Vagina (tissue), 2 donors: ENCODE measurements around the gene SLC5A10. TPM values are rescaled to one million over a fixed set of nuclear protein-coding genes. Genes with fewer than 3 reads are reported as not detected.

ENCODE experiments used
- DNase-seq, 2 donors: peaks; one replicate each; pipeline ENCODE4 v3.0.0-alpha.2; 2017; ENCODE audit errors: extremely low spot score in 2 of 2
- H3K27ac ChIP-seq: fragments of 200-600 bp; sonication (generic); one replicate; pipeline ENCODE4 v1.5.1; 2019
- H3K27me3 ChIP-seq: fragments of 200-600 bp; sonication (generic); one replicate; pipeline ENCODE4 v1.5.1; 2019
- H3K36me3 ChIP-seq, 2 donors: fragments of 200-600 bp; sonication (generic); one replicate each; pipeline ENCODE4 v1.5.1; 2017 to 2019
- H3K4me1 ChIP-seq: fragments of 200-600 bp; sonication (generic); one replicate; pipeline ENCODE4 v1.5.1; 2019
- H3K4me3 ChIP-seq, 2 donors: fragments of 200-600 bp; sonication (generic); 1 replicate in 1 of 2; 2 replicates in 1 of 2; pipeline ENCODE4 v1.5.1; 2016 to 2019
- H3K9me3 ChIP-seq: fragments of 200-600 bp; sonication (generic); one replicate; pipeline ENCODE4 v1.5.1; 2019
- CTCF ChIP-seq, 3 experiments: fragments of 450-650 bp in 2 of 3; fragments of 200-600 bp in 1 of 3; sonication (generic) in 1 of 3; IDR thresholded peaks; one replicate each; pipeline ENCODE4 v1.5.1; 2017 to 2019; ENCODE audit warnings: antibody characterized with exemption in 3 of 3, mild to moderate bottlenecking in 2 of 3, moderate library complexity in 2 of 3
- POLR2A ChIP-seq, 2 donors: fragments of 450-650 bp; IDR thresholded peaks; one replicate each; pipeline ENCODE4 v1.6.1; 2017; ENCODE audit warnings: antibody characterized with exemption in 2 of 2, mild to moderate bottlenecking in 2 of 2, moderate library complexity in 2 of 2
- POLR2AphosphoS5 ChIP-seq, 2 donors: sonication (generic); formaldehyde crosslinking; IDR thresholded peaks; one replicate each; pipeline ENCODE4 v1.9.0; 2017; ENCODE audit warnings: antibody characterized with exemption in 2 of 2, mild to moderate bottlenecking in 2 of 2, low read depth in 1 of 2; ENCODE audit not compliant: insufficient read depth in 1 of 2
- intact Hi-C: fragments of 100-400 bp; cut with DNase I; formaldehyde crosslinking; loops from one replicate; pipeline ENCODE4 v1.15.1; 2023
- total RNA-seq: library from RNA; depleted of rRNA; stranded (reverse); fragments of >200 nt; gene quantifications from one replicate; pipeline ENCODE4 v1.2.3, GENCODE V29; 2016

The SLC5A10 gene
- total RNA-seq, 1 donor from 2014 or later: not detected

GRCh38 chr17:18968345-18968744, 16.4 kb downstream of the SLC5A10 start:
- H3K27me3 ChIP-seq: no peaks in the 10 kb centered on the region
- intact Hi-C loops: no loop called here
- H3K9me3 ChIP-seq: no peaks in the 10 kb centered on the region
- no peak for DNase-seq
- peak overlapping the region; percentile 44 for H3K27ac ChIP-seq
- peaks cover 22% of the 10 kb centered on the region for H3K4me1 ChIP-seq
- TF ChIP-seq CTCF (IDR thresholded peaks at IDR 0.05) (no peak), POLR2A (IDR thresholded peaks at IDR 0.05) (no peak), POLR2AphosphoS5 (IDR thresholded peaks at IDR 0.05; ENCODE audit: insufficient read depth in 1 of 2, low read depth in 1 of 2) (no peak)
- H3K4me3 ChIP-seq: no peak overlapping the region
- H3K36me3 ChIP-seq: peaks cover 0 to 15% of the 10 kb centered on the region in 2 donors

DNA sequence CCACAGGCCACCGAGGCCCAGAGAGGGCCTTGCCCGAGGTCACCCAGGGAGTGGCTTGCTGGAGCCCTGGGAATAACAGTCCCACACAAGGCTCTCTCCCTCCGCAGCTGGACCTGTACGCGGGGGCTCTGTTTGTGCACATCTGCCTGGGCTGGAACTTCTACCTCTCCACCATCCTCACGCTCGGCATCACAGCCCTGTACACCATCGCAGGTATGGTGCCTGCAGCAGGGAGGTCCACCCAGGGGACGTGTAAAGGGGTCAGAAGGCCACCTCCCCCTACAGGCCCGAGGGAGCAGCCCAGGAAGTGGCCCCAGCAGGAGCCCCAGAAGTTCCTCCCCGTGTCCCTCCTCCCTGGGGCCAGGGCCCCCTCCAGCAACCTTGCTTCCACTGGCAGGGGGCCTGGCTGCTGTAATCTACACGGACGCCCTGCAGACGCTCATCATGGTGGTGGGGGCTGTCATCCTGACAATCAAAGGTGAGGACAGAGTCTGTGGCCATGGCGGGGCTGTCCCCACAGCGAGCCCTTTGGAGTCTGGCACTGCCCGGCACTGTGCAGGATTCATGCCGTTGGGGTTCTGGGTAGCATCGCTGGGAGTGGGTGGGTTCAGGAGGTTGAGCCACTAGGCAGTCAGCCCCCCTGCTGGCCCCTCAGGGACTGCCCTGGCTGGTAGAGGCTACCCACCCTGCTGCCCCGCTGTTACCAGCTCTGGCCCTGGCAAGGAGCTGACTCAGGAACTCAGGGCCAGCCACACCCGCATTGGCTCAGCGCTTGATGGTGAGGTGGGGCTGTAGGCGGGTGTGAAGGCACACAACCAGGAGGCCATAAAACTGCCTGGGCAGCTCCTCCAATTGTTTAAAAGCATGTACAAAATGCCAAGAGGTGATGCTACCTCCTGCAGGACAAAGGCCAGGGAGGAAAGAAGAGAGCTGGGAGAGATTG, 17.3 kb downstream of the SLC5A10 start:
- peaks cover 0 to 15% of the 10 kb centered on the region in 2 donors for H3K36me3 ChIP-seq
- no peak for DNase-seq
- intact Hi-C loops: no loop called here
- H3K4me3 ChIP-seq: no peak overlapping the region
- no peaks in the 10 kb centered on the region for H3K9me3 ChIP-seq
- H3K4me1 ChIP-seq: peaks cover 22% of the 10 kb centered on the region
- no peak for TF ChIP-seq CTCF (IDR thresholded peaks at IDR 0.05)
- peak in 1 of 2 donors; percentile 44 for TF ChIP-seq POLR2AphosphoS5 (IDR thresholded peaks at IDR 0.05; ENCODE audit: insufficient read depth in 1 of 2, low read depth in 1 of 2)
- H3K27ac ChIP-seq: peak overlapping the region; percentile 44
- no peaks in the 10 kb centered on the region for H3K27me3 ChIP-seq

- no peak for DNase-seq
- no peak overlapping the region for H3K27ac ChIP-seq
- H3K36me3 ChIP-seq: peaks cover 0 to 15% of the 10 kb centered on the region in 2 donors
- H3K9me3 ChIP-seq: no peaks in the 10 kb centered on the region
- no peaks in the 10 kb centered on the region for H3K27me3 ChIP-seq
- intact Hi-C loops: no loop called here
- no peak overlapping the region for H3K4me3 ChIP-seq
- no peak for TF ChIP-seq POLR2A (IDR thresholded peaks at IDR 0.05)
- no peak for TF ChIP-seq POLR2AphosphoS5 (IDR thresholded peaks at IDR 0.05; ENCODE audit: insufficient read depth in 1 of 2, low read depth in 1 of 2)
- no peak for TF ChIP-seq CTCF (IDR thresholded peaks at IDR 0.05)
- peaks cover 22% of the 10 kb centered on the region for H3K4me1 ChIP-seq
Observed at GRCh38 chr17:18970582-18971480, 18.9 kb downstream of the SLC5A10 start.

DNA sequence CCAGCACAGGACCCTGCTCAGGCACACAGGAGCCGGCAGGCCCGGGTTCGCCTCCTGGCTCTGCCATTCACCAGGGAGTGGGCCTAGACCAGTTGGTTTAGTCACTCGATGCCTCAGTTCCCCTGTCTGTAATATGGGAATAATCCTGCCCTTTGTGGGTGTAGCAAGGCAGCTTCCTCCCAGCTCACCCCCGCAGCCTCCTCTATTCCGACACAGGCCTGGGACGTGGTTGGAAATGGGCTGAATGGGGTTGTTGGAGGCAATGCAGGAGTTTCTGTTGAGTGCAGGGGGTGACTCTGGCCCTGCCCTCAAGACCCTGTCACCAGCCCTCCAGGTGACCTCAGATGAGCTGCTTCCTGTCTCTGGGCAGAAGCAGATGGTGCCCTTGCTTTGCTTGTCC, 19.8 kb downstream of the SLC5A10 start:
- Histone ChIP-seq H3K9me3 (no peaks in the 10 kb centered on the region), H3K4me3 (no peak overlapping the region), H3K4me1 (peaks cover 22% of the 10 kb centered on the region), H3K27me3 (no peaks in the 10 kb centered on the region), H3K27ac (no peak overlapping the region), H3K36me3 (peaks cover 0 to 15% of the 10 kb centered on the region in 2 donors)
- intact Hi-C loops: no loop called here
- DNase-seq: no peak
- no peak for TF ChIP-seq CTCF (IDR thresholded peaks at IDR 0.05)
